ENCODE data around the gene JARID2. TPM values are rescaled to one million over a fixed set of nuclear protein-coding genes. Genes with fewer than 3 reads are reported as not detected.
A peak's percentile ranks its signal among the peaks of the same experiment; 100 is the strongest.

JARID2 gene
- total and polyA plus RNA-seq, 7 donors, result 1.1 to 16.1 (median 4.9) TPM

DNA sequence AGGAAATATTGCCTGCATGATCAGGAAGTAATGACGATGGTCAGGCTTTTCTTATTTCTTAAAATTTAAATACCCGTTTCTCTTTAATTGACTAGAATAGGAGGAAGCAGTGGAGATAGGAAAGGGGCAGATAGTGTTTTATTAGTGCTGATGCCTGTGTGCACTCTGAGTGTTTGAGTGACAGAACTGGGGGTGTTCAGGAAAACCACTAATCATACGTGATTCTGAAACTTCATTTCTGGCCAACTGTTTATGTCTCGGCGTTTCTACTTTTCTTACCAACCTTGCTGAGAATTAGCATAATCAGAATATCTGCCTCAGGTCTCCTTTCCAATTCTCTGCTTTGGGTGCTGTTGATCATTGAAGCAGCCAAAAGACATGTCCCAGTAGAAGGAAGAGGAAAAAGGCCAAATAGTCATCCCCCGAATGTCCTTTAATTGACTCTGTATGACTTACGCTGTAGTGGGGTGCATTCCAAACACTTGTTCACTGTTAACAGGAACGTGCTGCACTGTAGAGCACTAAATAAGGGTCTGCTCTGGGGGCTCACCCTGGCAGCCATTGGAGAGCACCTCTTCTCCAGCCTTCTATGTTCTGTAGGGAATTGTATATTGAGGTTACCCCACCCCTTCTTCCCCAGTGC is 152.9 kb downstream of the JARID2 start:
- no peaks in the 10 kb centered on the region for H3K9me3 ChIP-seq
- 55 to 60% (median 56%) methylated on average over 8 of the region's 8 CpGs for WGBS, 3 donors
- intact Hi-C loops (cut with DNase I), result no loop called here
- H3K27ac ChIP-seq, result peak overlapping the region; percentile 89
- no peak for ATAC-seq
- H3K4me1 ChIP-seq, result peaks cover 63% of the 10 kb centered on the region
- no peaks in the 10 kb centered on the region for H3K36me3 ChIP-seq (ENCODE audit: insufficient read depth in 1 of 2, low read depth in 1 of 2)
- H3K4me3 ChIP-seq, result no peak overlapping the region
- no peaks in the 10 kb centered on the region for H3K27me3 ChIP-seq (ENCODE audit: insufficient read depth in 3 of 3, low read length in 2 of 3)
- DNase-seq, result no peak
- TF ChIP-seq, protein P1, sequence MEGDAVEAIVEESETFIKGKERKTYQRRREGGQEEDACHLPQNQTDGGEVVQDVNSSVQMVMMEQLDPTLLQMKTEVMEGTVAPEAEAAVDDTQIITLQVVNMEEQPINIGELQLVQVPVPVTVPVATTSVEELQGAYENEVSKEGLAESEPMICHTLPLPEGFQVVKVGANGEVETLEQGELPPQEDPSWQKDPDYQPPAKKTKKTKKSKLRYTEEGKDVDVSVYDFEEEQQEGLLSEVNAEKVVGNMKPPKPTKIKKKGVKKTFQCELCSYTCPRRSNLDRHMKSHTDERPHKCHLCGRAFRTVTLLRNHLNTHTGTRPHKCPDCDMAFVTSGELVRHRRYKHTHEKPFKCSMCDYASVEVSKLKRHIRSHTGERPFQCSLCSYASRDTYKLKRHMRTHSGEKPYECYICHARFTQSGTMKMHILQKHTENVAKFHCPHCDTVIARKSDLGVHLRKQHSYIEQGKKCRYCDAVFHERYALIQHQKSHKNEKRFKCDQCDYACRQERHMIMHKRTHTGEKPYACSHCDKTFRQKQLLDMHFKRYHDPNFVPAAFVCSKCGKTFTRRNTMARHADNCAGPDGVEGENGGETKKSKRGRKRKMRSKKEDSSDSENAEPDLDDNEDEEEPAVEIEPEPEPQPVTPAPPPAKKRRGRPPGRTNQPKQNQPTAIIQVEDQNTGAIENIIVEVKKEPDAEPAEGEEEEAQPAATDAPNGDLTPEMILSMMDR (IDR thresholded peaks at IDR 0.05), result no peak

DNA sequence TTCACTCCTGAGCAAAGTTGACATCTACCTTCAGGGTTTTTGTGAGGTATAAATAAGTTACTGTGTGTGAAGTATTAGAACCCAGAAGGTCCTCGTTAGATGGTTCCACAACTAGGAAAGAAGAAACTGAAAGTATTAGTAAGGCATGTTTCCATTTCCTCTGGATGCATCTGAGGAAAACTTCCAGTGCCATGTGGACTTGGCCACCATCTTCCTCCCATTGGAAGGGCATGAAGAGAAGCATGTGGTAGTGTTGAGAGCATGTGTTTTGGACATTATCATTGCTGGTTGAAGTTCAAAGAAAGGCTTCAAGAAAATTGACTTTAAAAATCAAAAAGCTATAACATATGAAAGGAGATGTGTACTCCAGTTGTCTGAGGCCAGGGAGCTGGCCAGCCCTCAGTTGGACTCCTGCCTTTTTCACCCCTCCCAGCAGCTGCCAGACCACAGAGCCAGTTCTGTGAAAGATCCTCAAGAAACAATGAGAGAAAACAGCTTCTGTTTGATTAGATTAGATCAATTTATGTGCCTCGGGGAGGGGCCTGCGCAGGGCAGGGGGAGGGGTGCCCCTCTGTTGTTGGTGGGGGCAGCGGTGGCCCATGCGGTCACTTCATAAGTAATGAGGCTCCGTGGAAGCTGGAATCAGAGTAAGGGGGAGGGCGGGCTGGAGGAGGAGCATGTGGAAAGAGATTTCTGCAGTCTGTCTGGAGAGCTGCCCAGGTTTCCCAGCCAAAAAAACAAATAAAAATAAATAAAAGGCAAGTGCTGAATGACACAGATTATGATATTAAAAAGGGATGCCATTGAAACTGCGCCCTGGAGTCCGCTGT is 154.0 kb downstream of the JARID2 start:
- intact Hi-C loops (cut with DNase I), result loop anchor here in 1 of 2 donors (5.0 kb wide), 2 partner anchors 38 to 42 kb away; no protein-coding TSS in a partner anchor
- peak; percentile 76 to 81 (median 77) for ATAC-seq
- TF ChIP-seq, protein P1 (IDR thresholded peaks at IDR 0.05), result no peak
- Histone ChIP-seq H3K4me3 (peak overlapping the region; percentile 66), H3K9me3 (no peaks in the 10 kb centered on the region), H3K27me3 (ENCODE audit: insufficient read depth in 3 of 3, low read length in 2 of 3) (no peaks in the 10 kb centered on the region), H3K4me1 (peaks cover 72% of the 10 kb centered on the region), H3K27ac (peak overlapping the region; percentile 89), H3K36me3 (ENCODE audit: insufficient read depth in 1 of 2, low read depth in 1 of 2) (no peaks in the 10 kb centered on the region)
- peak; percentile 72 to 85 for DNase-seq
- WGBS, 3 donors, result 2 to 3% (median 2%) methylated on average over 9 of the region's 9 CpGs

DNA sequence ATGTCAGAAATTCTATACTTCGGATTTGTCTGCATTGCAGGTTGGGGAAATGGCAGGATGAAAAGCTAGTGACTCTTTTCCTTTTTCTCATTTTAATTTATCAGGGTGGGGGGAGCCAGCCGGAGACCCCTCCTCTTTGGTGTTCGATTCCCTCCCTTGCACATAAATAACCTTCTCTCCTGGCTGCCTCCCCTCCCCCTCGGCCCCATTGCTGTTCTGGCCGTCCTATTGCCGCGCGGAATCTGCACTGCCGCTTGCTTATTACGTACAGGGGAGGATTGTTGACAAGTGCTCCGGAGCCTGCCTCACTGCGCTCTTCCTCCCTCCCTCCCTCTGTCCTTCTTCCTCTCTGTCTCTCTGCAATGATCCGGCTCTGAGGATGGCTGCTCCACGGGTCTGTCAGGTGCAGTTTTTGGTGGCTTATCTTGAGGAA is 154.7 kb downstream of the JARID2 start:
- H3K4me1 ChIP-seq, result peaks cover 75% of the 10 kb centered on the region
- TF ChIP-seq, protein P1 (IDR thresholded peaks at IDR 0.05), result no peak

DNA sequence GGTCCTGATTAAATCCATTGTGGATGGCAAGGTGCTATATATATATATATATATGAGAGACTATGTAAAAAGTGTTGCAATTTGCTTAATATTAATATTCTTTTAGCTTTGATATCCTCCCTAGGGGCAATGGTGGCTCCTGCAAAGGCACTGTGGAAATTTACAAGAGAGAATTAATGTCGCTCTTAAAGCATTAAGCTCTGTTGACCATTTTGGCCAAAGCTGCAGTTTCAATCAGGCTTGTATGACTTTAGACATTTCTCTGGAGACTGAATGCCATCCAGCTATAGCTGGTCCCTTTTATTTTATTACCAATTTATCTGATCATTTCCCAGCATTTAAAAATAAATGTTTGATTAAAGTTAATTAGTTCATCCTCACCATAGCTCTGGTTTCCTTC is 155.3 kb downstream of the JARID2 start:
- Histone ChIP-seq H3K27ac (peak overlapping the region; percentile 89), H3K27me3 (ENCODE audit: insufficient read depth in 3 of 3, low read length in 2 of 3) (no peaks in the 10 kb centered on the region), H3K36me3 (ENCODE audit: insufficient read depth in 1 of 2, low read depth in 1 of 2) (no peaks in the 10 kb centered on the region), H3K4me1 (peaks cover 78% of the 10 kb centered on the region), H3K4me3 (peak overlapping the region; percentile 66), H3K9me3 (no peaks in the 10 kb centered on the region)
- 43 to 89% (median 50%) methylated on average over 1 of the region's 1 CpG for WGBS, 3 donors
- TF ChIP-seq, protein P1 (IDR thresholded peaks at IDR 0.05), result no peak
- DNase-seq, result no peak
- intact Hi-C loops (cut with DNase I), result loop anchor here in 1 of 2 donors (5.0 kb wide), 2 partner anchors 39 to 41 kb away; no protein-coding TSS in a partner anchor
- ATAC-seq, result no peak

More for the DNA sequence above, 154.7 kb downstream of the JARID2 start:
- peak overlapping the region; percentile 89 for H3K27ac ChIP-seq
- no peaks in the 10 kb centered on the region for H3K9me3 ChIP-seq
- DNase-seq (peak; percentile 65 to 81), ATAC-seq (peak; percentile 86 to 91 (median 87))
- 3 to 4% (median 3%) methylated on average over 14 of the region's 14 CpGs for WGBS, 3 donors
- no peaks in the 10 kb centered on the region for H3K27me3 ChIP-seq (ENCODE audit: insufficient read depth in 3 of 3, low read length in 2 of 3)
- H3K4me3 ChIP-seq, result peak overlapping the region; percentile 66
- H3K36me3 ChIP-seq (ENCODE audit: insufficient read depth in 1 of 2, low read depth in 1 of 2), result no peaks in the 10 kb centered on the region
- intact Hi-C loops (cut with DNase I), result loop anchor here in 1 of 2 donors (5.0 kb wide), 2 partner anchors 38 to 42 kb away; no protein-coding TSS in a partner anchor
